Common myeloid progenitor, CD34-positive (primary cell): ENCODE data around the gene CLCN3.

ENCODE experiments used
- CTCF ChIA-PET: fragments of 350-600 bp; sonication (Branson Sonifier 250); formaldehyde crosslinking; loops from one replicate; lab custom pipeline; 2021; ENCODE audit warnings: antibody characterized with exemption; lab: Charles Lee
- POLR2A ChIA-PET: fragments of 350-600 bp; sonication (Branson Sonifier 250); formaldehyde crosslinking; loops from one replicate; lab custom pipeline; 2021; ENCODE audit warnings: antibody characterized with exemption; lab: Charles Lee
- DNase-seq, 3 donors: peaks; one replicate each; pipeline versions ENCODE4 v3.0.0 to v3.0.0-alpha.2; 2013
- H3K27ac ChIP-seq, 2 experiments: 1 replicate in 1 of 2; 2 replicates in 1 of 2; pipeline ENCODE4 v1.7.0; 2013; ENCODE audit warnings: inconsistent platforms in 2 of 2, low read length in 2 of 2, mild to moderate bottlenecking in 2 of 2, low read depth in 1 of 2, moderate library complexity in 1 of 2; ENCODE audit not compliant: severe bottlenecking in 2 of 2, insufficient read depth in 1 of 2, poor library complexity in 1 of 2
- H3K27me3 ChIP-seq, 5 experiments: replicated peaks in 2 of 5; 1 replicate in 3 of 5; 2 replicates in 2 of 5; pipeline versions ENCODE4 v1.6.1 to v1.7.0; 2013; ENCODE audit warnings: low read length in 4 of 5, mild to moderate bottlenecking in 2 of 5, moderate library complexity in 2 of 5, inconsistent platforms in 1 of 5; ENCODE audit not compliant: insufficient read depth in 5 of 5, control insufficient read depth in 4 of 5
- H3K36me3 ChIP-seq, 4 experiments: 1 replicate in 2 of 4; 2 replicates in 2 of 4; pipeline versions ENCODE4 v1.6.1 to v1.7.0; 2013; ENCODE audit warnings: low read length in 3 of 4, control low read depth in 1 of 4, mild to moderate bottlenecking in 1 of 4; ENCODE audit not compliant: control insufficient read depth in 4 of 4, insufficient read depth in 4 of 4
- H3K4me1 ChIP-seq, 4 experiments: 1 replicate in 3 of 4; 2 replicates in 1 of 4; pipeline versions ENCODE4 v1.6.1 to v1.7.1; 2013; ENCODE audit warnings: low read length in 3 of 4, mild to moderate bottlenecking in 3 of 4, control low read depth in 1 of 4, inconsistent platforms in 1 of 4, moderate library complexity in 1 of 4; ENCODE audit not compliant: control insufficient read depth in 4 of 4, insufficient read depth in 4 of 4; ENCODE audit errors: control extremely low read depth in 1 of 4
- H3K4me3 ChIP-seq, 7 experiments: 1 replicate in 4 of 7; 2 replicates in 3 of 7; pipeline versions ENCODE4 v1.5.1 to v1.7.0; 2013; ENCODE audit warnings: mild to moderate bottlenecking in 7 of 7, low read length in 6 of 7, moderate library complexity in 6 of 7, inconsistent platforms in 2 of 7, low read depth in 2 of 7, control low read depth in 1 of 7; ENCODE audit not compliant: insufficient read depth in 4 of 7, control insufficient read depth in 1 of 7; ENCODE audit errors: extremely low read depth in 1 of 7
- H3K9me3 ChIP-seq, 5 experiments: 1 replicate in 4 of 5; 2 replicates in 1 of 5; pipeline versions ENCODE4 v1.6.1 to v1.7.1; 2013; ENCODE audit warnings: low read length in 4 of 5, mild to moderate bottlenecking in 2 of 5, inconsistent platforms in 1 of 5, low read depth in 1 of 5, moderate library complexity in 1 of 5; ENCODE audit not compliant: control insufficient read depth in 4 of 5, insufficient read depth in 2 of 5; ENCODE audit errors: control extremely low read depth in 1 of 5
- WGBS: methylation state at CpG from one replicate; pipeline ENCODE4 v1.1.5; 2013; ENCODE audit not compliant: insufficient coverage; 5-methylcytosine and 5-hydroxymethylcytosine counted together

Gene CLCN3

GRCh38 chr4:169745291-169745690, 124.9 kb downstream of the CLCN3 start:
- ChIA-PET POLR2A (no interaction called here), CTCF (interaction anchor here (1.3 kb wide), 1 partner anchor 515 kb away, joined by 4 read pairs; no protein-coding TSS in a partner anchor)
- Histone ChIP-seq H3K4me1 (no peaks in the 10 kb centered on the region), H3K9me3 (no peaks in the 10 kb centered on the region), H3K27ac (no peak overlapping the region), H3K27me3 (no peaks in the 10 kb centered on the region), H3K4me3 (no peak overlapping the region), H3K36me3 (peaks cover 7 to 29% (median 14%) of the 10 kb centered on the region in 4 experiments)
- no peak for DNase-seq
- WGBS = 100% methylated on average over 1 of the region's 1 CpG

DNA sequence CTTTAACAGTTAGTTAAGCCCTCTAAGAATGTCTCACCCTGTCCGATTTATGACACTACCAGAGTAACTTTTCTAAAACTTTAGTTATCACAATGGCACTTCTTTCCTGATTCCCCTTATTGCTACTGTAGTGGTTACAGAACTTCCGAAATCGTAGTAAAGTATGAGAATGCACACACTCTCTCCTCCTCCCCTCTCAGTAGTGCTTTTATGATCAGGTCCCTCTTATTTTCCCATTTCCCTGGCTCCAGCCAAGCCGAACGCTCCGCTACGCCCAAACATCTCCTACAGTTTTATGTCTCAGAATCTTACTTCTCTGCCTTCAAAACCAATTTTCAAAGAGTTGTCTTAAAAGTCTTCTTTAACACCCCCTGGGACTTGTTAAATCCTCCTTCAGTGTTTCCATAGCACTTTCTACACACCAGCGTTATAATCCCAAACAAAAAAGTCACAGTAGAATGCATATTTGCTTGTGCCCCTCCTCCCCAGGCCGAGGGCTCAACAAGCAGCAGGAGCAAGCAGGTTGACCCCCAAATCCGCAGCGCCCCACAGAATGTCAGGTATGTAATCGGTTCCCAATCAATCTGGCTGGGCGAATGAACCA, 136.7 kb downstream of the CLCN3 start:
- Histone ChIP-seq H3K4me3 (peak overlapping the region; percentile 77 to 99 (median 97)), H3K27ac (peak overlapping the region in 1 of 2 experiments; percentile 71), H3K27me3 (no peaks in the 10 kb centered on the region), H3K9me3 (no peaks in the 10 kb centered on the region), H3K4me1 (peaks cover 11 to 18% (median 14%) of the 10 kb centered on the region in 4 experiments), H3K36me3 (peaks cover 0 to 6% (median 4%) of the 10 kb centered on the region in 4 experiments)
- ChIA-PET POLR2A (no interaction called here), CTCF (interaction anchor here (0.9 kb wide), 1 partner anchor 145 kb away, joined by 3 read pairs; the partner anchor contains the start of gene NEK1)
- DNase-seq = peak; percentile 0 to 12 (median 11)
- WGBS = 0% methylated on average over 7 of the region's 13 CpGs

DNA sequence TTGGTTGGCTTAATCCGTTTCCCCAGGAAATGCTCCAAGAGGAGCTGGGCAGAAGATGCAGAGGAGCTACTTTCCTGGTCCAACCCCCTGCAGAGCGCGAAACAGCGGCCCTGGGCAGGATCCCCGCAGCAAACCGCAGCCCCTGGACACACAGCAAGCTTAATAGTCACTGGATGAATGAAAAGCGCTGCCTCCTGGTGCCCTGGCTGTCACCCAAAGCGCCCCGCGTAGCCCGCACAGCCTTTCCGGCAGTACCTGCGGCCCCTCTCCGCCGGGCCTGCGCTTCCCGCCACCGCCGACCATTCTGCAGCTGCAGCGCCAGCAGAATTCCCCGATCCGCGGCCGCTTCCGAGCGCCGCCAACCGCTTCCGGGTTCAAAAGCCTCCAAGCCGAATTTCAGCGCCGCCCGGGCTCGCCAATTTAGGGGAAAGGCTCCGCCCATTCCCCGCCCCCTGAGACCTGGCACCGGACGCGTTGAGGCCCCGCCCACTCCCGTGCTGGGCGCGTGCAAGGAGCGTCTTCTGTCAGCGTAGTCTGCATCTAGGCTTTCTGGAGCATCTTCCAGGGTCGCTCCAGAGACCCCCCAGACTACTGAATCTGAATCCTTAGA, 137.3 kb downstream of the CLCN3 start, which contains the start of gene HPF1:
HPF1 (minus strand) TSS at position 370 of the 610 bp plus-strand sequence; CDS start at position 303, 67 bp downstream.
- DNase-seq = peak; percentile 89 to 93 (median 92)
- peak within 1 kb of the TSS; percentile 77 to 99 (median 97) for H3K4me3 ChIP-seq
- WGBS = 0% methylated on average over 42 of the region's 46 CpGs
- peaks cover 0 to 4% (median under 1%) of the 10 kb centered on the region in 4 experiments for H3K36me3 ChIP-seq
- no peaks in the 10 kb centered on the region for H3K27me3 ChIP-seq
- H3K27ac ChIP-seq = peak within 1 kb of the TSS in 1 of 2 experiments; percentile 71
- CTCF ChIA-PET = interaction anchor here (0.9 kb wide), 1 partner anchor 145 kb away, joined by 3 read pairs; the partner anchor contains the start of gene NEK1
- POLR2A ChIA-PET = no interaction called here
- H3K4me1 ChIP-seq = peaks cover 11 to 18% (median 14%) of the 10 kb centered on the region in 4 experiments
- no peaks in the 10 kb centered on the region for H3K9me3 ChIP-seq

DNA sequence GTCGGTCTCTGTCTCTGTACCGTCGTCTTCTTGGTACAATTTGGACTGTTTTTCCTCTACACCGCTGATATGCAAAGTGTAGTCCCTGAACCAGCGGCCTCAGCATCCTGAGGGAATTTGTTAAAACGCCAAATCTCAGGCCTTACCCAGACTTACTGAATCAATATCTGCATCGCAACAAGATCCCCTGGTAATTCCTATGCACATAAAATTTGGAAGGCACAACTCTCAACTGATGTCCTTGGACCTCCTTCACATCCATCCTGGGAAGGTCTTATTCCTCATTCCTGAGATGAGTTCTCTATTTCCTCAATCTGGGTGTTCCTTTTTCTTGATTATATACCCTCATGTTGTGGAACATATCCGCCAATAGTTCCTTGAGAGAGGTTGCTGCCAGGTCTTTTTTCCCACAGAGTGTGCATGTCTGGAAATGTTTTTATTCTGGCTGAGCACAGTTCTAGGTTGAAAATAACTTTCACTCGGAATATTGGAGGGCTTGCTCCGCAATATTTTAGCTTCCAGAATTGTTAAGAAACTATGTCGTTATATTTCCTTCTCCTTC, 138.1 kb downstream of the CLCN3 start:
- no peaks in the 10 kb centered on the region for H3K27me3 ChIP-seq
- no peaks in the 10 kb centered on the region for H3K9me3 ChIP-seq
- POLR2A ChIA-PET = no interaction called here
- CTCF ChIA-PET = no interaction called here
- no peak overlapping the region for H3K27ac ChIP-seq
- peak overlapping the region in 2 of 7 experiments; percentile 98 to 99 for H3K4me3 ChIP-seq
- peaks cover 11 to 18% (median 14%) of the 10 kb centered on the region in 4 experiments for H3K4me1 ChIP-seq
- no peak for DNase-seq
- no peaks in the 10 kb centered on the region for H3K36me3 ChIP-seq
- WGBS = 87% methylated on average over 10 of the region's 11 CpGs

DNA sequence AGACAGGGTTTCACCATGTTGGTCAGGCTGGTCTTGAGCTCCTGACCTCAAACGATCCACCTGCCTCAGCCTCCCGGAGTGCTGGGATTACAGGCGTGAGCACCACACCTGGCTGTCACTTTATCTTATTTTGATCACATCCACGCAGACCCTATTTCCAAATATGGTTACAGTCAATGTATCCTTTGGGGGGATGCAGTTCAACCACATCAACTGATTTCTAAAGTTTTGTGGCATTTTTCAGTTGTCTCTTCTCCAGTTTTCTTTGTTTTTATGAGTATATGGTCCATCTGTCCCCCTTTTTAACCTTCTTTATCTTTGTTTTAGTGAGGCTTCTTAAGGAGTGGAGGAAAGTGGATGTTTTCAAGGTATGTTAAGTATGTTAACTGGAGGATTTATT, 141.5 kb downstream of the CLCN3 start:
- DNase-seq = no peak

DNA sequence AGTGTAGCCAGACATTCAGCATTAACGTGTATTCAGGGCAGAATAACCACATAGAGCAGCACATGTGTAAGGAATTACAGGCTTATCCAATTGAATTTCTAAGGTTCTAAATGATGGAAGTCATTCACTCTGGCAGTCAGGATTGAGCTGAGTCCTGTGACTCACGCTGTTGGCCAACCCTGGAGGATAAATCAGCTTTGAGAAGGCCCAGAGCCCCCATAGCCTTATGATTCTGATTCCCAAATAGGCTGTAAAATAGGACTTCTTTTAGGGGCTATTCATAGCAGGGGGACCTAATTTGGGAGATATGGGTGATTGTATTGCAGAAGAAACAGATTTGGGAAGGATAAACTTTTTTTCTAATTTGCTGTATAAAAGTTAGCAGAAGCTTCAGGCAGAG, 145.5 kb downstream of the CLCN3 start:
- H3K36me3 ChIP-seq = no peaks in the 10 kb centered on the region
- CTCF ChIA-PET = interaction anchor here (1.5 kb wide), 1 partner anchor 9 kb away, joined by 9 read pairs; no protein-coding TSS in a partner anchor
- DNase-seq = no peak
- POLR2A ChIA-PET = no interaction called here
- H3K27ac ChIP-seq = no peak overlapping the region
- H3K4me3 ChIP-seq = no peak overlapping the region
- H3K9me3 ChIP-seq = no peaks in the 10 kb centered on the region
- H3K4me1 ChIP-seq = no peaks in the 10 kb centered on the region
- 100% methylated on average over 2 of the region's 2 CpGs for WGBS
- H3K27me3 ChIP-seq = peaks cover 0 to 2% (median 0%) of the 10 kb centered on the region in 5 experiments

More for the DNA sequence above, 141.5 kb downstream of the CLCN3 start:
- POLR2A ChIA-PET = interaction anchor here (0.7 kb wide), 1 partner anchor 1415 kb away, joined by 3 read pairs; no protein-coding TSS in a partner anchor
- CTCF ChIA-PET = interaction anchor here (1.0 to 2.2 kb wide), 2 partner anchors 13 to 149 kb away, joined by 3 to 8 read pairs; partner anchors contain the start of gene NEK1
- WGBS = 75% methylated on average over 4 of the region's 4 CpGs
- Histone ChIP-seq H3K9me3 (no peaks in the 10 kb centered on the region), H3K4me1 (peaks cover 4 to 7% (median 5%) of the 10 kb centered on the region in 4 experiments), H3K36me3 (no peaks in the 10 kb centered on the region), H3K27ac (no peak overlapping the region), H3K27me3 (no peaks in the 10 kb centered on the region), H3K4me3 (no peak overlapping the region)
